Measurements from ENCODE around the gene UTP25.
A peak's percentile ranks its signal among the peaks of the same experiment; 100 is the strongest.
"Not testable (repeated sequence)": the region's sequence is repeated elsewhere in the genome, so short reads cannot be mapped to it uniquely, and the experiment has no call there.

The UTP25 gene

DNA sequence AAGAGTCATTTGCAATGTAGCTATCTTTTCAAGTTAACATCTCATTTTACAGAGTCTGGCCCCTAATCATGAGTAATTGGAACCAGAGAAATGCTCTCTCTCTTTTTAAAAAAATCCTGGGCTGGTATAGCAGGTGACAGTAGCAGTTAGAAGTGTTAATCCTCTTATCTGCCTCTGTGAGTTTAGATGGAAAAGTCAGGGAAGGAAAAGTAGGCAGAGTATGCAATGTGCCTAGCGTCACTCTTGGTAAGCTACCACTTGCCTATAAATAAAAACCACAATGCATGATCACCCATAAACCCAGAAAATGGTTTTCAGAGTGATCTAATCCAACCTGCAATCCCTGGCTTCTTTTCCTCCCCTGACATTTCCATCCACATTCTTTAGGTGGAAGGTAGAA lies 43.2 kb downstream of the UTP25 start:
- no peak for DNase-seq (ENCODE audit: low read depth in 2 of 3, low spot score in 1 of 3)

DNA sequence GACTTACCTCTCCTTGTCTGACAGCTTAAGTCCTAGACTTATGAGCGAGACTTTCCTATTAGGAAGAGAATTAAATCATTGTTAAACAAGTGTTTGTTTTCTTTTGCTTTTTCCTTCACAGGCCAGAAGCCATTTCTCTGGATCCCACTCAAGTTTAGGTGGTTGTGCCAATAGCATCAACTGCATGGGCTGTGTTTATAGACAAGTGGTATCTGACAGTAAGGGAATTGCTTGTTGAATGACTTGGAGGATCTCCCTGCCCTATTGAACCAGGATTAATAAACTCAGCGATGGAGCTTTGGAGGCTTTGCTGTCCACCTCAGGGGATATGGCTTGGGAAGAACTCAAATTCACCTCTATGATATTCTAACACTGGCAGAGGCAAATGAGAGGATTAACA lies 43.7 kb downstream of the UTP25 start:
- DNase-seq (ENCODE audit: low read depth in 2 of 3, low spot score in 1 of 3): no peak

DNA sequence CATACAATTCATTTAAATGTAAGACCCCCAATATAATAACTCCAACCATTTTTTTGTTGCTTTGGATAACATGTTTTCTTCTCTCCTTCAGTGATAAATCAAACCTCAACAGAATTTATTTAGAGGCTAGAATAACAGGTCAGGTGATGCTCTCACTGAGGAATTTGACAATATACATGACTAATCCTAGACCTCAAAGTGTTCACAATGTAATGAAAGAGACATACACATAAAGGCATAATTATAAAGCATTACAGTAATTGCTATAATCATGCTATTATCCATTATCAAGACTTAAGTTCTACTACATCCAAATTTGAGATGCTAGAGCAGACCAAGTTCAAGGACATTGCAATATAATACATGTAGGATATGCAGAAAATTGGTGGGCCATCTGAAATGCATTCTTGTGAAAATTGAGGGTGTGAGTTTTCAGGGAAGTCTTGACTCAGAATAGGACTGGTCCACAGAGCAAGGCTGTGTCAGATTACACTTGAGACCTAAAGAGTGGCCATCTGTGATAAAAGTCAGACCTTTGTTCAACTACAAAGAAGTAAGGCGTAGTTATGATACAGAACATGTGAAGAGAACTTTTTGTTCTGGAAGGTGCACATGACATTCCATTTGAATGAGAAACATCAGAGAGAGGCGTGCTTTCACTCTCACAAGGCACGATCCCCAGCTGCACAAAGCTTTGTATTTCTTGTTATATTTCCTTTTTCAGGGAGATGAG lies 45.5 kb downstream of the UTP25 start:
- no peak for DNase-seq (ENCODE audit: low read depth in 2 of 3, low spot score in 1 of 3)

DNA sequence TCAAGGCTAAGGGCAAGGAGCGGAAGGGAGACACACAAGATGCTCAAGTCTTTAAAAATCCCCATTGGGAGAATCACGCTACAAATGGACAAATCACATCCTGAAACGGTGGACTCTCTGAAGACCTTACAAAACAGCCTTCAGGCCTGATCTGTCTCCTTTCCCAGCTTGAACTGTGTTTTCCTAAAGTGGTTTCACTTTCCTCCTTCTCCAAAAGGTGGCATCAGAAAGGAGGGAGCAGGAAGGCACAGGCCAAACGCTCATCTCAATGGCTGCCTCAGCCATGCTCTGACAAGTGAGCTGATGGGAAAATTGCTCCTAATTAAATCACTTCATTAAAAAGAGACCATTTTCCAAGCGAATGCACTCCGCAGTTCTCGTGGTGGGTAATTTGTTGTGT lies 47.7 kb downstream of the UTP25 start:
- DNase-seq (ENCODE audit: low read depth in 2 of 3, low spot score in 1 of 3): no peak

DNA sequence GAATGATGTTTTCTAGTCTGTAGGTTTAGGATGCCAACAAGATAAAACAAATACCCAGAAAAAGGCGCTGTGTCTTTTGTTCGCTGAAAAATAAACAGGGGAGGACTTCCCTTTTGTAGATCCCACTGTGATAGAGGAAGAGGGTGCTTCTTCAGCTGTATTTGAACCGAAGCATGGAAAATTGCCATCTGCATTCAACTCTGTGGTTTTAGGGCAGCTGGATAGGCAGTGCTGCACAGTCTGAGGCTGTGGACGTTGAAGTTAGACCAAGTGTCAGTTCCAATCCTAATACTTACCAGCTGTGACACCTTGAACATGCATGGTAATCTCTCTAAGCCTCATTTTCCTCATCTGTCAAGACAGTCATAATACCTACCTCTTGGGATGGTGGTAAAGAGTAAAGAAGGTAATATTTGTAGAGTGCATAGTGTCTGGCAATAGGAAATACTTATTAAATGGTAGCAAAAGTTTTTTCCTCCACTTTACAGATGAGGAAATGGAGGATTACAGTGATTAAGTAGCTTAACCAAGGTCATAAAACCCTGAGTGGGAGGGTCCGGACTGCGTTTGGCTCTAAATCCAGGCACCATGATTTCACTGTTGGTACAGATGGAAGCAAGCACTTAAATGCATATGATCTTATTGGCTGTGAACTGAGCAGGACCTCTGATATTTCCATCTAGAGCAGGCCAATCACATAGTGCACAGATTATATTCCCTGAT lies 48.5 kb downstream of the UTP25 start:
- no peak for DNase-seq (ENCODE audit: low read depth in 2 of 3, low spot score in 1 of 3)

DNA sequence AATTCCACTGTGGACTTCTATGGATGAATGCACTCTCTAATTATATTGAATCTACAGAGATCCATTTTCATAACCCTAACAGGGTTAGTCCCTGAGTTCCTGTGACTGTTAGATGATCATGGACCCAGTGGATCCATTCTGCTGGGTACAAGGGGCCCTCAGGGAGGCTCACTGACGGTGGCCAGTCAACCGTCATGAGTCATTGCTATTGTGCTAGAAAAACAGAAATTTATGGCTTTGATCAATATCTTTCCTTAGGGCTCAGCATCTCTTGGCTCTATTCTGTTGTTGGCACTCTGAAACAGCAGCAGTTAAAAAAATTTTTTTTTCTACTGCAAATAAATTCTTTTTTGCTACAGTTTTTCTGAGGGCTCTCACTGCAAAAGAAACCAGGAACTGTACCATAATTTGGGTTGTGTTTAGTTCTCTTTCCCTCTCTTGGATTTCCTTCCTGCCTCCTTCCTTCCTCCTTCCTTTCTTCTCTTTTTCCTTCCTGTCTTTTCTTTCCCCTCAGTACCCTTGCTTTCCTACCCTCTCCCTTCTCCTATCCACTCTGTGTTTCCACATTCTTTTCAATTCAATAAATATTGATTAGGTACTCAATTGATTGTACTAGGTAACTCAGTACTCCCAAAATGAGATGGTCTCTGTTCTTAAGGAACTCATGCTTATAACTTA lies 49.5 kb downstream of the UTP25 start:
- no peak for DNase-seq (ENCODE audit: low read depth in 2 of 3, low spot score in 1 of 3)

DNA sequence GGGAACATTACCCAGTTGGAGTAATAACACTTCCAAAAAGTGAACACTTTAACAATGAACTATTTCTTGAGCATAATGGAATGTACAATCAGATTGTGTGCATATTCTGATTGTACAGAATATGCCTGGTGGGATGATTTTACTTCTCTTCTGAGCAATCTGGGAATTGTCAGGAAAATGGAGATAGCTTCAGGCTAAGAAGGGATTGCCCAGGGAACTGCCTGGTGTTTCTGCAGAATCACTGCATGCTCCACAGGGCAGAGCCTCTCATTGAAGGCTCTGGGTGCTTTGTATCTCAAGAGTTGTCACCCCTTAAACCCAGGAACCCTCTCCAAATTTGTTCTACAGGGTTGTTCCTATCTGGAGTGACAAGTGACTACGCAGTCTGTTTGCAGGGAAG lies 51.2 kb downstream of the UTP25 start:
- no peak for DNase-seq (ENCODE audit: low read depth in 2 of 3, low spot score in 1 of 3)

DNA sequence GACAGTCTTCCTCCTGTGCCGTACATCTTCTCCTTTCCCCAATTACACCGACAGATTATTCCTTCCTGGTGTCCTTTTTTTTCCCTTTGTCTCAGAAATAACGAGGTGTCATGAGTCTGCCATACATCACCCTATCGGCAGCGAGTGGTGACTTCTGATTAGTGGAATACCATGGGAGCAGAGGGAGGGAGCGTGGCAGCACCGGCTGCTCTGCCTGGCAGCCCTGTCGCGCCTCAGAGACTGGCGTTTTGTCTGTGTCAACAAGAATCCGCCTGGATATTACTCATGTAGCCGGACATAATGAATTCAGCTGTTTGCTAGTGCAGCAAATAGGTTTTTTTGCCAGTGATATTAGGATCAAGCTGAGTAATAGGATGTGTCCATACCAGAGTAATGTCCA lies 51.8 kb downstream of the UTP25 start:
- no peak for DNase-seq (ENCODE audit: low read depth in 2 of 3, low spot score in 1 of 3)

DNA sequence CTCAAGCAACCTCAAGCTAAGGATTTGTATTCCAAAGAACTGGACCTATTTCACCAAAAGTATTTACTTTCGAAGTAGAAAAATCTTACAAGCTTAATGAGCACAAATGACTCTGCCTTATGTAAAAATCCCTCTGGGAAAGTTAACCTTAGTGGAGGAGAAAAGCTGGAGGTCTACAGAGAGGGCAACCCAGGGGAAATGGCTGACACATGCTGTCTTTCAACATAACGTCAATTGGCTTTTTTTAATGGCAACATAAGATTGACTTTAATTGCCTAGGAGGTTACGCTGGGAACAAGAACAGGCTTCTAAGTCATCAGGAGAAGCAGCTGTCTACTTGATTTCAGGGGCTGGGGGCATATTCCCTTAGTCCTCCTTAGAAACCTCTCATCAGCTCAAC lies 52.3 kb downstream of the UTP25 start:
- no peak for DNase-seq (ENCODE audit: low read depth in 2 of 3, low spot score in 1 of 3)

DNA sequence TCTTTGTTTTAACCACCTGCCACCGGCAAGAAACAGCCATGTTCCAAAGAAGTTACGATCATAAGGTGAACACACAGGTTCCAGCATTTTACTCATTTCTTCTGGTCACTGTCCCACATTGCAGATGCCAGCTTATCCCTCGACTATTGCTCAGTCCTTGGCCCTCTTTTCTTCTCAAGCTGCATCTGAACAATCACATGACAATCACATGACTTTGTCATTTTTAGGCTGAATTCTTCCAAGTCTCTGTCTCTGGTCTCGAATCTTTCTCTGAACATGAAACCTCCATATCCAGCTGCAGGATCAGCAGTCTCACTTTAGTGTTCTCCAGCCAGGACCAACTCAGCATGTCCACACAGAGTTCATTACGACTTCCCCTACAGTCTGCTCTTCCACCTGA lies 53.8 kb downstream of the UTP25 start:
- no peak for DNase-seq (ENCODE audit: low read depth in 2 of 3, low spot score in 1 of 3)

DNA sequence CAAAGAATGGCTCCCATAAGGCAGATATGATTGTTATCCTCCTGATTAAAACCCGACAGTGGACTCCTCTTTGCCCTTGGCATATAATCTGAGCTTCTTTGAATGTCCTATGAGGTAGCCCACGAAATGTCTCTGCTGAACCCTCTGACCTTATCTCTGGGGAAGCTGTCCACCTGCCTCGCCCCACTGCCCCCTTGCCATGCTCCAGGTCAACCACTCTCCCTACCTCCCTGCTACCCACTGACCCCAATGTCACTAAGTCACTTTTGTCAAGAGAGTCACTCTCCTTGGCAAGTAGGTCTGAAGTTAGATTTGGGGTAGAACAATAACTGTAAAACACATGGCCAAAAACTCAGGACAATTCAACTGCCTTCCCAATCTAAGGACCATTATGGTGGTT lies 54.5 kb downstream of the UTP25 start:
- no peak for DNase-seq (ENCODE audit: low read depth in 2 of 3, low spot score in 1 of 3)

DNA sequence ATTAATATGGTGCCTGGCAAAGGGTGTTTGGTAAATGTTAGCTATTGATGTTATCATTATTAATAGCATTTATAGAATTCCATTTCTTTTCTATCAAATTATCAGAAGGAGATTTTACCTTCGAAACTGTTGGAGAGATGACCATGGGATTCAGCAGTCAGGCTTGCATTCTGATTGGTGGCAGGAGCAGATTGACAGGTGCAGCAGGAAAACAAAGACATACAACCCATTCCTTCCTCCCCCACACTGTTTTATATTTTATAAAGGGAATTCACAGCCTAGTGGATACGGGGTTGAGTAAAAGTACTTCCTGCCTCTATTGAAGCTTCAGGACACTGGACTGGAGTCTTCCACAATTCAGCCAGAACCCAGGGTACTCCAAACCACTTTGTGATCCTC lies 55.2 kb downstream of the UTP25 start:
- no peak for DNase-seq (ENCODE audit: low read depth in 2 of 3, low spot score in 1 of 3)

DNA sequence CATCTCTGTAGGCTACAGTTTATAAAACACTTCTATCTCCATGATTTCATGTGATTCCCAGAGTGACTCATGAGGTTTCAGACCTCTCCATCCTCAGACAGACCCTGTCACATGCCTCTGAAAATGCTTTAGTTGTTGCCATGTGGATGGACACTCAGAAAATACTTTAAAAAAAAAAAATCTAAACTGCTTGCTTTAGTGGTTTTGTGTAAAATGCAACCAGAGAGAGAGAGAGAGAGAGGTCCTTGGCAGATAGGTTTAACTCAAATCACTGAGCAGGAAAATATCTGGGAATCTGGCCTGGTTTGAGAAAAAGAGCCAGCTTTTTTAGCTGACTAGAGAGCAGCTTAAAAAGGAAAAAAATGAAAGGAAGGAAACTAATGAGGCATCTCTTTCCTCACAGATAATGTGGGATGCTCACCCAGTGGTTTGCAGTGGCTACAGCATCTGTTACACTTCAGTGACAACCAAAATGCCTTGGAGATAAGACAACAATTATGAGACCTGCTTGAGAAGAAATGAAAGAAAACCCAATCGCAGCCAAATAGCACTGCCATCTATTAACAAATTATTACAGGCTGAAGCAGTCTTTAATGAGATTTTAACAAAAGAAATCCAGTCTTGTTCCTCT lies 55.7 kb downstream of the UTP25 start:
- no peak for DNase-seq (ENCODE audit: low read depth in 2 of 3, low spot score in 1 of 3)

DNA sequence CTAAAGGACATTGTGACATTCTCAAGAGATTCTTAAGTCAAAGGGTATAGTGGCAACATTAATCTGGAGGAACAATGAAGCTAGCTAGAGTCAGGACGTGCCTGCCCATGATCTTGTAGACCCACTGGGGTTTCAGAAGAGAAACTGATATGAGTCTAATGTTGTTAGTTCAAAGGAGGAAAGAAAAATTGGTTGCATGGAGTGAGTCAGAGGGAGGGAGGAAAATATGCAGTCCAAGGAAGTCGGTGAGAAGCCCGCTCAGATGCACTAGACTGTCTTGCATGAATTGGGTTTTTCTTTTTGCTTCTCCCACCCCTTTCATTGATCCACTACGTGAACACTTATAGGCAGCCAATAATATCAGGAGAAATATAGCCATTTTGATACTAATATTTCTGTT lies 56.5 kb downstream of the UTP25 start:
- DNase-seq (ENCODE audit: low read depth in 2 of 3, low spot score in 1 of 3): no peak

DNA sequence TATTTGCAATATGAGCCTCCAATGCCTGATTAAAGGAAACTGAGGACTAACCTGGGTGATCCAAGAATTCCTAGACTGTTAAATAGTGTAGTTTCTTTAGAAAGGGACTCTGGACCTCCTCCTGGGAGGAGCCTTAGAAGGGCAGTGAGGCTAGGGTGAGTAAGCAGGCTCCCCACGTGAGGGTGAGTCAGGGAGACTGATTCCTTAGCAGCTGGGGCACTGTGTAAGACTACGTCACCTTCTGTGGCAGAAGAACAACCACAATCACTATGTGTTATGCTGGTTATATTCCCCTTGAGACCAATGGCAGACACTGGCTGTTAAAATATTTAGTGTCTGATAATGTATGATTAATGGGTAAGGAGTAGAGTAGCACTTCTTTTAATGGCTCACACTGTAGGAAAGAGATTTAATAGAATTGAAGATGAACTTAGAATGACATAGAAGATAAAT lies 56.9 kb downstream of the UTP25 start:
- peak; percentile 35 to 47 (median 37) for DNase-seq (ENCODE audit: low read depth in 2 of 3, low spot score in 1 of 3)

DNA sequence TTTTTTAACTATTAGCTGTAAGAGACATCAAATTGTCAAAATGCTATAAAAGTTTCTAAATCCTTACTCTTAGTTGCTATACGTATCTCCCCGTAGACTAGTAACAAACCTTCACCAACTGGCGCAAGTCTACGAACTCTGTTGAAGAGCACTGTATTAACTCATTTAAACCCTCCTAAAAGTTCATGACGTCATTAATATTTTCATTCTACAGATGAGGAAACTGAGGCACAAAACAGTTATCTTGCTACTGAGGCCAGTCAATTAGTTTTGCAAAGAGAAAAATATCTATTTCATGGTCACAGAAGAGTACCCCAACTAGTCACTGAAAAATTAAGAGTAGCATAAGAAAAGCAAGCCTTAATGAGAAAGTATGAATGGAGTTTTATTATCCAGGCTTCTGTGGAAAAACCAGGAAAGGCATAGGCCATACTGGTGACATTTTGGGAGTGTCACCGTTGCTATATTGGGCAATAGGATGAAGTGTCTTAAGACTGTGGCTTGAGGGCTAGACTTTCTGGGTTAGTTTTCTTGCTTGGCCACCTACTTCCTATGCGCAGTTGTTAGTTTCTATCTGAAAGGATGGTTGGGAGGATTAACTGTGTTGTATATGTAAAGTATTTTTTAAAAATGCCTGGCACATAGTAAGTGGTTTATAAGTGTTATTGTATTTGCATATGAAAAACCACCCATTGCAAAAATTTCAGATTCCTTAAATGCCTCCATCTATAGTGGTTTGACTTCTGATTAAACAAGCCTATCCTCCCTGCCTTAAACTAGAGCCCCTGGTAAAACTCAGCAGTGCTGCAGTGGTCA lies 57.8 kb downstream of the UTP25 start:
- DNase-seq (ENCODE audit: low read depth in 2 of 3, low spot score in 1 of 3): no peak

DNA sequence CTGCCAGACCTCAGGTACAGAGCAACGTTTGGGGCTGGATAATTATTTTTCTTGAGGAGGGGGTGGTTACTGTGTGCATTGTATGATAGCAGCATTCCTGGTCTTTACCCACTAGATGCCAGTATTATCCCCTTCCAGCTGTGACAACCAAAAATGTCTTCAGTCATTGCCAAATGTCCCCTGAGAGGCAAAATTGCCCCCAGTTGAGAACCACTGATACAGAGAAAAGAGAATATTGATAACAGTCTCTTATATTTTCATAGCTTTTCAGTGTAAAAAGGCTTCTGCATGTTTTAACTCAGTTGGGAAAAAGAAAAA lies 58.4 kb downstream of the UTP25 start:
- DNase-seq (ENCODE audit: low read depth in 2 of 3, low spot score in 1 of 3): no peak

DNA sequence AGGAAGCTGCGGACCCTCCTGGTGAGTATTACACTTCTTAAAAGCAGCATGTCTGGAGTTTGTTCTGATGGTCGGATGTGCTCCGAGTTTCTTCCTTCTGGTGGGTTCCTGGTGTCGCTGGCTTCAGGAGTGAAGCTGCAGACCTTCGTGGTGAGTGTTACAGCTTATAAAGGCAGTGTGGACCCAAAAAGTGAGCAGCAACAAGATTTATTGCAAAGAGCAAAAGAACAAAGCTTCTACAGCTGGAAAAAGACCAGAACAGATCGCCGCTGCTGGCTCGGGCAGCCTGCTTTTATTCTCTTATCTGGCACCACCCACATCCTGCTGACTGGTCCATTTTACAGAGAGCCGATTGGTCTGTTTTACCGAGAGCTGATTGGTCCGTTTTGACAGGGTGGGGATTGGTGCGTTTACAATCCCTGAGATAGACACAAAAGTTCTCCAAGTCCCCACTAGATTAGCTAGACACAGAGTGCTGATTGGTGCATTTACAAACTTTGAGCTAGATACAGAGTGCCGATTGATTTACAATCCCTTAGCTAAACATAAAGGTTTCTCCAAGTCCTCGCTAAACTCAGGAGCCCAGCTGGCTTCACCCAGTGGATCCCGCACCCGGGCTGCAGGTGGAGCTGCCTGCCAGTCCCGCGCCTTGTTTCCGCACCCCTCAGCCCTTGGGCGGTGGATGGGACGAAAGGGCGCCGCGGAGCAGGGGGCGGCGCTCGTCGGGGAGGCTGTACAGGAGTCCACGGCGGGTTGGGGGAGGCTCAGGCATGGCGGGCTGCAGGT lies 60.7 kb downstream of the UTP25 start:
- DNase-seq (ENCODE audit: low read depth in 2 of 3, low spot score in 1 of 3): not testable (repeated sequence)

DNA sequence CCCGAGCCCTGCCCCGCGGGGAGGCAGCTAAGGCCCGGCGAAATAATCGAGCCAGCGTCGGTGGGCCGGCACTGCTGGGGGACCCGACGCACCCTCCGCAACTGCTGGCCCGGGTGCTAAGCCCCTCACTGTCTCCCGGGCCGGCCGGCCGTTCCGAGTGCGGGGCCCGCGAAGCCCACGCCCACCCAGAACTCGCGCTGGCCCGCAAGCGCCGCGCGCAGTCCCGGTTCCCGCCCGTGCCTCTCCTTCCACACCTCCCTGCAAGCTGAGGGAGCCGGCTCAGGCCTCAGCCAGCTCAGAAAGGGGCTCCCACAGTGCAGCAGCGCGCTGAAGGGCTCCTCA lies 61.3 kb downstream of the UTP25 start:
- no peak for DNase-seq (ENCODE audit: low read depth in 2 of 3, low spot score in 1 of 3)

DNA sequence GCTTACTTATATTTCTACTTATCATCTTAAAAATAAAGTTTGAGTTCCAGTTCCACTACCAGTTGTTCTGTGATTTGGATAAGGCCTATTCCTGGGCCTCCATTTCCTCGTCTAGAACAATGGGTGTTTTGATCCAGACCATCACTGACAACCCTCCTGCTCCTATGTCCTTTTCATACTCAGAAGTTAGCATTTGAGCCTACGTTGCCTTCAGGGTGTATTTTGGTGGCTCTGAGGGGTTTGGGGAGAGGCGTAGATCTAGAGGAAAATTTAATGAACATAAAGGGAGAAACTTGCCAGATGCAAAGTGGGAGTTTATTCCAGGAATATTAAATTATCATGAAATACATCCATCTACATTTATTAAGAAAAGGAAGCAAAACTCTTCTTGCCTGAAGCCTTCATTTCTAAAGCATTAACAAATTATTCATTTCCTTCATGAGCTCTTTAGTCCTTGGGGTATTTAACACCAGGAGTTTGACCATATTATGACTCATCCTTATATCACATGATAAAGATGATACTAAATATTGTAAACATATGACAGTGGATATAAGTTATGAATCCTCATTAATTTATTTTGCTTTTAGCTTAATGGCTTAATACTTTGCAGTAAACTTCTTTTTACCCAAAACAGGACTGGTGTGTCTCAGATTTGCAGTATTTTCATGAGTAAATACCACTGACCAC lies 63.0 kb downstream of the UTP25 start:
- DNase-seq (ENCODE audit: low read depth in 2 of 3, low spot score in 1 of 3): no peak

Measured in stimulated activated CD4-positive, alpha-beta T cell treated with anti-CD3 and anti-CD28 coated beads, Interleukin-12 subunit alpha, Interleukin-12 subunit beta, amount 100 ng/mL, for 48 hours (primary cell).